ENCODE results near the gene GGA2. TPM values are rescaled to one million over a fixed set of nuclear protein-coding genes. Genes with fewer than 3 reads are reported as not detected.

Gene GGA2
- total RNA-seq, 4 donors from 2014 or later = 32.4 to 57.6 (median 49.6) TPM

DNA sequence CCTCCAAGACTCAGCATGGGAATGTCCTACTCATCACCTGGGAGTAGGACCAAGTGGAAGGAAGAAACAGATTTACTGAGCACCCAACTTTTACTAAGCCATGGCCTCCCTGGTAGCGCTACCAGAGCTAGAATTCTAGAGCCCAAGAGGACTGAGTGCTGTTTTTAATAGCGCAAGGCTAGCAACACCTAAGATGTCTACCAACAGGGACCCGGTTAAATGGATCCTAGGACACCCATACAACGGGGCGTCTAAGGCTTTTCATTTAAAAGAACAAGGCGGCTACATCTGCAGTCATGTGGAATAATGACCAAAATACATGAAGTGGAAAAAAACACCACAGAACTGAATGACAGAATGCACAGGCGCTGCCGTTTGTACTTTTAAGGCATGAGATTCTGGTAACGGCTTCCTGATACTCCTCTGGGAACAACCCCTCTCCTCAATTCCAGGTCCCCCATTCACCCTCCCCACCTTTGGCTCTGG, 5.1 kb downstream of the GGA2 start:
- TF ChIP-seq, protein P1, sequence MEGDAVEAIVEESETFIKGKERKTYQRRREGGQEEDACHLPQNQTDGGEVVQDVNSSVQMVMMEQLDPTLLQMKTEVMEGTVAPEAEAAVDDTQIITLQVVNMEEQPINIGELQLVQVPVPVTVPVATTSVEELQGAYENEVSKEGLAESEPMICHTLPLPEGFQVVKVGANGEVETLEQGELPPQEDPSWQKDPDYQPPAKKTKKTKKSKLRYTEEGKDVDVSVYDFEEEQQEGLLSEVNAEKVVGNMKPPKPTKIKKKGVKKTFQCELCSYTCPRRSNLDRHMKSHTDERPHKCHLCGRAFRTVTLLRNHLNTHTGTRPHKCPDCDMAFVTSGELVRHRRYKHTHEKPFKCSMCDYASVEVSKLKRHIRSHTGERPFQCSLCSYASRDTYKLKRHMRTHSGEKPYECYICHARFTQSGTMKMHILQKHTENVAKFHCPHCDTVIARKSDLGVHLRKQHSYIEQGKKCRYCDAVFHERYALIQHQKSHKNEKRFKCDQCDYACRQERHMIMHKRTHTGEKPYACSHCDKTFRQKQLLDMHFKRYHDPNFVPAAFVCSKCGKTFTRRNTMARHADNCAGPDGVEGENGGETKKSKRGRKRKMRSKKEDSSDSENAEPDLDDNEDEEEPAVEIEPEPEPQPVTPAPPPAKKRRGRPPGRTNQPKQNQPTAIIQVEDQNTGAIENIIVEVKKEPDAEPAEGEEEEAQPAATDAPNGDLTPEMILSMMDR (IDR thresholded peaks at IDR 0.05; ENCODE audit: low read depth) = no peak

- TF ChIP-seq, protein P1 (IDR thresholded peaks at IDR 0.05; ENCODE audit: low read depth) = no peak
These were observed 5.7 kb downstream of the GGA2 start for GRCh38 chr16:23504453-23505179.

- TF ChIP-seq, protein P1 (IDR thresholded peaks at IDR 0.05; ENCODE audit: low read depth) = no peak
These were observed 6.2 kb downstream of the GGA2 start for GRCh38 chr16:23504076-23504452.

DNA sequence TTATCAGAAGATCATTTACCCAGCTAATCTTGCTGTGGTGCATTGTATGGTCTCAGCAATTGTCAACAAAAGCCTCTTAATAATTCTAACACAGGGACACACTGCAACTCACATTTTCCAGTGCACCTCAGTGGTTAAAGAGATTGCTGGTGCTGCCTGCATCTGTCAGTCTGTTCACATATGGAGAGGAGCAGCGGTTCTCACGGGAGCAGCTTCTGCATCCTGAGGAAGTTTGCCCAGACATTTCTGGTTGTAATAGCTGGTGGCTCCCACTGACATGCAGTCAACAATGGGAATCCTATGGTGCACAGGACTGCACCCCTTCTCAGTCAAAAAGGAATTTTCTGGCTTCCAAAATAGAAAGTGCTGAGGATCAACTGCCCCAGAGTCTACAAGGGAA, 7.8 kb downstream of the GGA2 start:
- TF ChIP-seq, protein P1 (IDR thresholded peaks at IDR 0.05; ENCODE audit: low read depth) = no peak

GRCh38 chr16:23501291-23501690, 9.0 kb downstream of the GGA2 start:
- TF ChIP-seq, protein P1 (IDR thresholded peaks at IDR 0.05; ENCODE audit: low read depth) = no peak

GRCh38 chr16:23500862-23501225, 9.4 kb downstream of the GGA2 start:
- TF ChIP-seq, protein P1 (IDR thresholded peaks at IDR 0.05; ENCODE audit: low read depth) = no peak

DNA sequence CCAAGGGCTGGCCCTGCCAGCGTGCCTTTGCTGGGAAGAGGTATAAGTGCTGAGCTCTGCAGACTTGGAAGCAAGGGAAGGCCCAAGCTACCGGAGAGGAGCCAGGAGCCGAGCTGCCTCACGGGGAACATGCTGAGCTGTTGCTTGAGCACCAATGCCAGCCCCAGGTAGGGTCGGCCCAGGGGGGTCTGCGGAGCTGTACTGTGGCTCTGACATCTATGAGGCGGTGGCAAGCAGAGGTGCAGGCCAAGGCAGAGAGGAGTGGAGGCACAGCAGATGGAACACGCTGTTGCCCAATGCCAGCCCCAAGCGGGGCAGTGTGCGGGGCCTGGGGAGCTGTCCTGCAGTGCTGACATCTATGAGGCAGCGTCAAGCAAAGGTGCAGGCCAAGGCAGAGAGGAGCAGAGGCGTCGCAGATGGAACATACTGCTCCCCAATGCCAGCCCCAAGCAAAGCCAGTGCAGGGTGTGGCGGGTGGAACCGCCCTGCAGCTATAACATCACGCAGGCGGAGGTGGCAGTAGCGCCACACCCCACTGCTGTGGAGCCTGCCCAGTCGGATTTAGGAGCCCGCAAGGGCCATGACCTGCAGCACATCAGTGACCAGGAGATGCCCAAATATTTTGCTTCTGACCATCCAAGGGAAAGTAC, 10.0 kb downstream of the GGA2 start:
- TF ChIP-seq, protein P1 (IDR thresholded peaks at IDR 0.05; ENCODE audit: low read depth) = no peak

Data from subcutaneous adipose tissue (tissue), 4 donors.